Endothelial cell (in vitro differentiated cells): ENCODE results near the gene POFUT2. TPM values are rescaled to one million over a fixed set of nuclear protein-coding genes. Genes with fewer than 3 reads are reported as not detected.

ENCODE experiments used
- DNase-seq: peaks from one replicate; pipeline ENCODE4 v3.0.0; 2021; ENCODE audit warnings: low spot score
- H3K27ac Mint-ChIP-seq: one replicate; pipeline ENCODE4 v1.8.0; 2021; ENCODE audit warnings: mixed read lengths, inconsistent platforms; ENCODE audit not compliant: unreplicated experiment
- H3K27me3 Mint-ChIP-seq: one replicate; pipeline ENCODE4 v1.8.0; 2021; ENCODE audit warnings: mild to moderate bottlenecking, moderate library complexity, mixed read lengths, inconsistent platforms; ENCODE audit not compliant: unreplicated experiment
- H3K36me3 Mint-ChIP-seq: one replicate; pipeline ENCODE4 v1.8.0; 2021; ENCODE audit warnings: mild to moderate bottlenecking, low read depth, mixed read lengths, inconsistent platforms; ENCODE audit not compliant: unreplicated experiment
- H3K4me1 Mint-ChIP-seq: one replicate; pipeline ENCODE4 v1.8.0; 2021; ENCODE audit warnings: mild to moderate bottlenecking, mixed read lengths, inconsistent platforms; ENCODE audit not compliant: unreplicated experiment
- H3K4me3 Mint-ChIP-seq: one replicate; pipeline ENCODE4 v1.8.0; 2021; ENCODE audit warnings: mild to moderate bottlenecking, mixed read lengths, inconsistent platforms; ENCODE audit not compliant: unreplicated experiment
- H3K9me3 Mint-ChIP-seq: one replicate; pipeline ENCODE4 v1.8.0; 2021; ENCODE audit warnings: mixed read lengths, inconsistent platforms; ENCODE audit not compliant: unreplicated experiment
- total RNA-seq: library from RNA; stranded (reverse); fragmentation: NEBNext Ultra II Directional; extraction: Animal tissue kit (Norgen Biotek cat#: 25700); gene quantifications from one replicate; pipeline ENCODE4 v1.2.1, GENCODE V29; 2021; ENCODE audit not compliant: unreplicated experiment
- TF ChIP-seq, protein P1 (sequence below): fragments of 200-600 bp; sonication (generic); IDR thresholded peaks from one replicate; pipeline ENCODE4 v1.5.0; 2021; ENCODE audit warnings: antibody characterized with exemption; ENCODE audit not compliant: unreplicated experiment

POFUT2 gene
- total RNA-seq, 1 donor from 2014 or later = 37.8 TPM

DNA sequence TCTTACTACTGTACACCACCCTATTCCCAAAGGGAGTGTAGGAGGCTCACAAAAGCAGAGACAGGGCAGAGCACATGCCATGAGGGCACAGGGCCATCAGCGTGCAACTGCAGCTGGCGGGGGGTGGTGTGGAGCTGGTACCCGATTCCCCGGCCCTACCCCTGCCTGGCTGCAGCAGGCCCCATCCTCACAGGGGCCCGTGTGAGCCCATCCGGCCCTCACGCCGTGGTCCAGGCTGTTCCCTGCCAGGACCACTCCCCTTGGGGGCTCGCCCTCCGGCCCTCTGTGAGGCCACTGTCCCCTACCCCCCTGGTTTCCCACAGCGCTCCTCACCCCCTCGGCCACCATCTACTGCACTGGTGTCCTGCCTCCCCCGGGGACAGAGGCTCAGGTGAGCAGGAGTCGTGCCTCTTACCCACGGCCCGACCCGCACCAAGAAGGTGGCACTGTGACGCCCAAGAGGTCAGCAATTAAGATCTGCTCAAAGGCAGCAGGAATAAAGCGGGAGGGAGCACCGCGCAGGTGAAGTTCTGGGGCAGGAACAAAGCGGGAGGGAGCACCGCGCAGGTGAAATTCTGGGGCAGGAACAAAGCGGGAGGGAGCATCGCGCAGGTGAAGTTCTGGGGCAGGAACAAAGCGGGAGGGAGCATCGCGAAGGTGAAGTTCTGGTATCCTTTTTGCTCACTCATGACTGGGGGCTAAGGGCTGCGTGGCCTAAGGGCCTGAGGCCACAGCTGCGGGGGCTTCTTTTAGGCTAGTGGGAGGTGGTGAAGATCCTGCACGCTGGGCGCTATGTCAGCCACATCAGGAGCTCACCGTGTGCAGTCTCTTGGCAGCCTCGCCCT lies 3.9 kb downstream of the POFUT2 start:
- no peak for DNase-seq
- Mint-ChIP-seq H3K4me1 (no peaks in the 10 kb centered on the region), H3K36me3 (peaks cover 32% of the 10 kb centered on the region), H3K27ac (no peak overlapping the region), H3K4me3 (no peak overlapping the region), H3K9me3 (no peaks in the 10 kb centered on the region), H3K27me3 (peaks cover 8% of the 10 kb centered on the region)
- TF ChIP-seq, protein P1, sequence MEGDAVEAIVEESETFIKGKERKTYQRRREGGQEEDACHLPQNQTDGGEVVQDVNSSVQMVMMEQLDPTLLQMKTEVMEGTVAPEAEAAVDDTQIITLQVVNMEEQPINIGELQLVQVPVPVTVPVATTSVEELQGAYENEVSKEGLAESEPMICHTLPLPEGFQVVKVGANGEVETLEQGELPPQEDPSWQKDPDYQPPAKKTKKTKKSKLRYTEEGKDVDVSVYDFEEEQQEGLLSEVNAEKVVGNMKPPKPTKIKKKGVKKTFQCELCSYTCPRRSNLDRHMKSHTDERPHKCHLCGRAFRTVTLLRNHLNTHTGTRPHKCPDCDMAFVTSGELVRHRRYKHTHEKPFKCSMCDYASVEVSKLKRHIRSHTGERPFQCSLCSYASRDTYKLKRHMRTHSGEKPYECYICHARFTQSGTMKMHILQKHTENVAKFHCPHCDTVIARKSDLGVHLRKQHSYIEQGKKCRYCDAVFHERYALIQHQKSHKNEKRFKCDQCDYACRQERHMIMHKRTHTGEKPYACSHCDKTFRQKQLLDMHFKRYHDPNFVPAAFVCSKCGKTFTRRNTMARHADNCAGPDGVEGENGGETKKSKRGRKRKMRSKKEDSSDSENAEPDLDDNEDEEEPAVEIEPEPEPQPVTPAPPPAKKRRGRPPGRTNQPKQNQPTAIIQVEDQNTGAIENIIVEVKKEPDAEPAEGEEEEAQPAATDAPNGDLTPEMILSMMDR = no peak

DNA sequence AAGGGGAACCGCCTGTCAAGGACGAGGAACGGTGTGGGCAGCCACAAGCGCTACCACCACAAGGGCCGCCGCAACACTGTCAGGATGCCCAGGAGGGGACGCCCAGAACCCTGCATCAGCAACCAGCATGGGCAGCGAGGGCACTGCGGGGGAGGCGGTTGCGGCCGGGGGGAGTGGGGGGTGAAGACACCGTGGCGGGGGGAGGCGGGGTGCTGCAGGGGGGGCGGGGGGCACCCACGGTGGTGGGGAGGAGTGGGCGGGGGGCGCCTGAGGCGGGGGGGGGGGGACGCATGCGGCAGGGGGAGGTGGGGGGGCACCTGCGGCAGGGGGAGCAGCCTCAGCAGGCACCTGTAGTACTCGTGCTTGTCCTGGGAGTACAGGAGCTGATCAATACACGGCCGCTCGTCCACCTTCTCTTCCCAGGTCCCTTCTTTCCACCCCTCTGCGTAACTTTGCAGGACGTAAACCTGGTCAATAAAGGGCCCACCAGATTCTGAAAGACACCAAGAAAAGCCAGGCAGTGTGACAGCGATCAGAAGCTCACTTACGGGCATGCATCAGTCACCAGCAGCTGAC lies 4.6 kb downstream of the POFUT2 start:
- Mint-ChIP-seq H3K27me3 (peaks cover 8% of the 10 kb centered on the region), H3K9me3 (no peaks in the 10 kb centered on the region), H3K27ac (no peak overlapping the region), H3K4me3 (no peak overlapping the region), H3K4me1 (no peaks in the 10 kb centered on the region), H3K36me3 (peaks cover 32% of the 10 kb centered on the region)
- no peak for DNase-seq
- TF ChIP-seq, protein P1 = no peak

DNA sequence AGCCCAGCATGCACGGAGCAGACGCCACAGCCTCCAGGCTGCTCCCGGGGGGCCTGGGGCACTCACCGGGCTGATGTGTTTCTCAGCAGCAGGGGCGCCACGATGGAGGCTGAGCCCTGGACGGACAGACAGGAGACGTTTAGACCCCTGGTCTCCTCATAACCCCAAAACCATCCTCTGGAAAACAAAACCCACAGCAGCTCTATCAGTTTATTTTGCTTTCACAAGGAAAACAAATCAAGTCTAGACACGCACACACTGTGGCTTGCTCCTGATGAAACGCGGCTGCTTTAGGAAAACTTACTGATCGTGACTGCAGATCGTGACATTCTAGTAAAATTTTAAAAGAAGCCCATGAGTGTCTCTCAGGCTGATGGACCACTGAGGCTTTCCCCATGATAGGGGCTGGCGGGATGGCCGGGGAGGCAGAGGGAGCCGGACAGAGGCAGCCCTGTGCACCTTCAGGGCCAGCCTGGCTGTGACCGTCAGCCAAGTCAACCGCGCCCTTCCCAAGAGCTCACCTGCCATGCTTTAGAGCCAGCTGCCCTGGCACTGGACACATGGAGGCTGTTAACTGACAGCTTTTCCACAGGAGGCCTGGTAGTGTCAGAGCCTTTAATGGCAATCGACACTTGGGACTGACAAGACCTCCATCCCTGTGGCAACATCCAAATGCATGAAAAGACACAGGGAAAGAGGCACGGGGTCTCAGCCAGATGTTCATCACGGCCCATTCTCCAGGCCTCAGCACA lies 5.2 kb downstream of the POFUT2 start:
- Mint-ChIP-seq H3K27me3 (peaks cover 8% of the 10 kb centered on the region), H3K36me3 (peaks cover 32% of the 10 kb centered on the region), H3K4me1 (no peaks in the 10 kb centered on the region), H3K4me3 (no peak overlapping the region), H3K9me3 (no peaks in the 10 kb centered on the region), H3K27ac (no peak overlapping the region)
- no peak for DNase-seq
- TF ChIP-seq, protein P1 = no peak

DNA sequence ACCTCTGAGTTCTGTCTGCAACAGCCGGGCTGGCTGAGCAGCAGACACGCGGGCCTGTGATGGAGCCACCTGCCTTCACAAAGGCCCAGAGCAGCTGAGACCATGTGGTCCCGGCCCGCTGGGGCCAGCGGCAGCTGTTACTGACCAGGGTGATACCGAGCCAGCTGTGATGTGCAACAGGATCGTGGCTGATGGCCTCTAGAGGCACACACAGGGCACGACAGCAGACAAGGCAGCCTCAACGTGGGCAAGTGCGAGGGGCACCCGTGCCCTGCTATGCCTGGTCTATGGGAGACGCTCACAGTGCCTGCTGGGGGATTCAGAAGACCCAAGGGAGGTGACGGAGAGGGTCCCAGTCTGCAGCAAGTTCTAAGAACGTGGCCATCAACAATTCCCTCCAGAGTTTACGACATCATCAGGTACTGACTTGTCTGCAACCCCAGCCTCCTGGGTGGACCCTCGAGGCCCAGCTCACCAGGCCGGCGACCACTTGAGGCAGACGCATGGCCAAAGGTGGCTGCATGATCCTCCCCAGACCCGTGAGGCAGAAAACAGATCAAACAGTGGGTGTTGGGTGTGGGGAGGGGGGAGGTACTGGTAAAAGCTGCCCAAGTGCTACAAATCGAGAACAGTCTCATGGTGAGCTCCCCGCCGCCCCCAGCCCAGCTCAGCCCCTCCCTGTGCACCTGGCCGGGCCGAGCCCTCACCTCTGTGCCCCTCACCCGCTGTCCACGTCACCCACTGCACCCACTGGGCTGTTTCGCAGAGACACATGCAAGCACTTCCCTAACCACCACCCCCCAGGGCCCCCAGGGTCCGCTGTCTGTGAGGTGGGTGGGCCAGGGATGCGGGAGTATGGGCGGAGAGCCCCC lies 6.0 kb downstream of the POFUT2 start:
- peaks cover 8% of the 10 kb centered on the region for H3K27me3 Mint-ChIP-seq
- H3K4me1 Mint-ChIP-seq = no peaks in the 10 kb centered on the region
- H3K27ac Mint-ChIP-seq = no peak overlapping the region
- H3K4me3 Mint-ChIP-seq = no peak overlapping the region
- peaks cover 32% of the 10 kb centered on the region for H3K36me3 Mint-ChIP-seq
- no peak for DNase-seq
- TF ChIP-seq, protein P1 = no peak
- no peaks in the 10 kb centered on the region for H3K9me3 Mint-ChIP-seq
